ENCODE measurements around the gene ZC3H14.
A peak's percentile ranks its signal among the peaks of the same experiment; 100 is the strongest.
"Not testable (repeated sequence)": the region's sequence is repeated elsewhere in the genome, so short reads cannot be mapped to it uniquely, and the experiment has no call there.

The ZC3H14 gene

GRCh38 chr14:88562831-88563686, at the start of gene ZC3H14:
Gene ZC3H14 (plus strand): TSS chr14:88563037. CDS start chr14:88563134, 97 bp downstream.
- peak; percentile 93 for DNase-seq

GRCh38 chr14:88515499-88516221, 47.2 kb upstream of the ZC3H14 start:
- DNase-seq = no peak

- DNase-seq = no peak
Observed at GRCh38 chr14:88516861-88517357, 45.9 kb upstream of the ZC3H14 start.

DNA sequence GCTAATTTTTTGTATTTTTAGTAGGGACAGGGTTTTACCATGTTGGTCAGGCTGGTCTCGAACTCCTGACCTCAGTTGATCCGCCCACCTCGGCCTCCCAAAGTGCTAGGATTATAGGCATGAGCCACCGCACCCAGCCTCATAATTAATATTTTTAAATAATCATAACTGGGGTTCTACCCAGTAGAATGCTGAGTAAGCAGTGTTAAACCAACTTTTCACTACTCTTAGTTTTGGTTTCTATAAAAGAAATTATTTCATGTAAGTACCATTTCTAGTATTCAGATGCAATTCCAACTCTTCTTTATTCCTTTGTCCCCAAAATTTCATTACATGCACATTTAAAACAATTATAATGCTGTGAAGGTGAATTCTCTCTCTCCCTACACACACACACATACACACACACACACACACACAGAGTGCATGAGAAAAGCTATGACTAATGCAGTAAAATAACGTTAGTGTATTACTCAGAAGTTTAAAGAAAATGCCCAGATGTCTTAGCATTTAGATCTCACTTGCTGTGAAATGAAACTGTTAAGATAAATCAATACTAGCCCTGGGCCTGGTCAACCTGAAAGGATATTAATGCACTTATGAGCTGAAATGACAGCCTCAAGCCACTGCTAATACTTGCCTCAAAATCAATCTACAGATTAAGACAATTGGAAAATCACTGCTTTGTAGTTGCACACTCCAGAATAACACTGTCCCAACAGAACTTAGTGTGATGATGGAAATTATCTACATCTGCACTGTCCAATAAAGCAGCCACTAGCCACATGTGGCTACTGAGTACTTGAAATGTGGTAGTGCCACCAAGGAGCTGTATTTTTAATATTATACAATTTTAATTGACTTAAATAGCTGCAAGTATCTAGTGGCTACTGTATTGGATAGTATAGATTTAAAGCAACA, 44.0 kb upstream of the ZC3H14 start:
- DNase-seq = no peak

GRCh38 chr14:88519907-88520306, 42.9 kb upstream of the ZC3H14 start:
- DNase-seq = no peak

- DNase-seq = no peak
Observed at GRCh38 chr14:88521818-88522217, 41.0 kb upstream of the ZC3H14 start.

- no peak for DNase-seq
Observed at GRCh38 chr14:88522393-88522792, 40.4 kb upstream of the ZC3H14 start.

GRCh38 chr14:88529889-88530288, 32.9 kb upstream of the ZC3H14 start:
- DNase-seq = not testable (repeated sequence)

DNA sequence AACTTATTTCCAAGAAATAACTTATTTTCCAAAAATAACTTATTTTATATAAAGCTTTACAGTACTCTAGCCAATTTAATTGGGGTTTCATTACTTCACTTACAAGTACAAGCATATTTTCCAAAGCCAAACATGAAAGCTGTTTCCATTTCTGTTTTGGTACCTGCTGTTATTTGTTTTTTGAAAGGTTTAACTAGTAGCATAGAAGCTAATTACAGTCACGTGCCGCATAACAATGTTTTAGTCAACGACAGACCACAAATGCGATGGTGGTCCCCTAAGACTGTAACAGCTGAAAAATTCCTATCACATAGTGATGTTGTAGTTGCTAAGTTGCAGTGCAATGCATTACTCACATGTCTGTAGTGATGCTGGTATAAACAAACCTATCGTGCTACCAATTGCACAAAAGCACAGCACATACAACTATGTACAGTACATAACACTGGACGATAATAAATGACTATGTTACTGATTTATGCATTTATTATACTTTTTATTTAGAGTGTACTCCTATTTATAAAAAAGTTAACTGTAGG, 29.7 kb upstream of the ZC3H14 start:
- DNase-seq = no peak

GRCh38 chr14:88535149-88535548, 27.7 kb upstream of the ZC3H14 start:
- DNase-seq = no peak

DNA sequence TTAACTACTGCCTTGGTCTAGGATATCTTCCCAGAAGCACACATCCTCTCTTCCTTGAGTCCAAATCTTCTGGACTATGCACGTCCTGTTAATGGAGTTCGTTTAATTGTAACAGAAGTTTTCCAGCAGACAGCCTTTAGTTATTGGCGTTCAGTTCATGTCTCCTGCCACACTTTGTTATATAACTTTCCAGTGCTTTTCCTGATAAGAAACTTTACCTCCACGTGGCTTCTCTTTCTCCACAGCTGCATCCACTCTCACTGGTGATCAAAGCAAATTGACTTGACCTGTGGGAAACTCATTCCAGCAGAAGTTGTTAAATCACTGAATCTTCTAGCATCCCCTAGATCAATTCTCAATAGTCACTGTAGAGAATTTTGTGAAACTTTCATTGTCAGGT, 27.0 kb upstream of the ZC3H14 start:
- no peak for DNase-seq

- DNase-seq = no peak
Observed at GRCh38 chr14:88541324-88541723, 21.5 kb upstream of the ZC3H14 start.

DNA sequence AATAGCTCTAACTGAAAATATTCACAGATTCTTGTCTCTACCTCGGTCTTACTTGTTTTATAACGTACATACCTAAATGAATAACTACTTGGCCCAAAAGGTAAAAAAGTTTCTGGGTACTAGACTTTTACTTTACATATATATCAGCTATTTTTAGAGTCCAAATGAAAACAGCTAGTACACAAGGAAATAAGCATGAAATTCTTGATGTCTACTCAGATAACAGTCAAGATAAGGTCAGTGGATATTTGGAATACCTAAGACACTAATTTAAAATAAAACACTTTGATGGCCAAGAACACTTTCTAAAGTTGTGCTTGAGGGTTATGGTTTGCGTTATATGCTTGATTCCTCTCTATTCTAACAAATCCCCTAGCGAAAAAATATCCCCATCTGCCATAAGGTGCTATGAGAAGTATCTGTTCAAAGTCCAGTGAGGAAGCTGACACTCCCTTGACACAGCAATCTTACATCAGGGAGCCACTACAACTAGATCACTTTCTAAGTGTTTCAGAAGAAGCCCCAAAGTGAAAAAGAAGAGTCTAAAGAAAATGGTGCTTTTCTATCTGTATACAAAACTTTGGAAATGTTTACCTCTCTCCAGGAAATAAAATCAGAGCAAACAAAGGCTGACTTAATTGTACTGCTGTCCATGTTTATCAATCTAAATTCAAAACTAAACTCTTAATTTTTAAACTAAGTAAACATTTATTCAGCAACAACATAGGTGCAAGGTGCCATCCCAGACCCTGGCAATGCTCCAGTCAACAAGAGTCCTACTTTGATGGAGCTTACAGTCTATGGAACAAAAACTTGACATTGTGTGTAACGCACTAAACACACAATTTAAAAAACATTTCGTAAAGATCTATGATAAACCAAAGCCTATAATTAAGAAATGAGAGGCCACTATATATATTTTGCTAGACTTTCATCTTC, 19.7 kb upstream of the ZC3H14 start:
- no peak for DNase-seq

- no peak for DNase-seq
Observed at GRCh38 chr14:88545256-88545655, 17.6 kb upstream of the ZC3H14 start.

- no peak for DNase-seq
Observed at GRCh38 chr14:88546621-88547385, 16.0 kb upstream of the ZC3H14 start.

- no peak for DNase-seq
Observed at GRCh38 chr14:88547386-88547780, 15.5 kb upstream of the ZC3H14 start.

DNA sequence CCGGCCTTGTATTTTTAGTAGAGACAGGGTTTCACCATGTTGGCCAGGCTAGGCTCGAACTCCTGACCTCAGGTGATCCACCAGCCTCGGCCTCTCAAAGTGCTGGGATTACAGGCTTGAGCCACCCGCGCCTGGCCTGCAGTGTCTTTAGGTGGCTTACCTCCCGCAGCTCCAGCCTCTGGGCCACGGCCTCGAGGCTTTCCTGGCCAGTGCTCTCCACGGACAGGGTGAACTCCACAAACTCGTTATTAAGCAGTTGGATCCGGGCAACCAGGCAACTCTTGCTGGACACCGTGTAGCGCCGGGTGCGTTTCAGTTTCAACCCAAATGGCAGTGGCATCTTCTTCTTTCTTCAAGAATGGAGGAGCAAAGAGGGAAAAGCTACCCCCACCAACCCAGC, 12.8 kb upstream of the ZC3H14 start:
- DNase-seq = no peak

DNA sequence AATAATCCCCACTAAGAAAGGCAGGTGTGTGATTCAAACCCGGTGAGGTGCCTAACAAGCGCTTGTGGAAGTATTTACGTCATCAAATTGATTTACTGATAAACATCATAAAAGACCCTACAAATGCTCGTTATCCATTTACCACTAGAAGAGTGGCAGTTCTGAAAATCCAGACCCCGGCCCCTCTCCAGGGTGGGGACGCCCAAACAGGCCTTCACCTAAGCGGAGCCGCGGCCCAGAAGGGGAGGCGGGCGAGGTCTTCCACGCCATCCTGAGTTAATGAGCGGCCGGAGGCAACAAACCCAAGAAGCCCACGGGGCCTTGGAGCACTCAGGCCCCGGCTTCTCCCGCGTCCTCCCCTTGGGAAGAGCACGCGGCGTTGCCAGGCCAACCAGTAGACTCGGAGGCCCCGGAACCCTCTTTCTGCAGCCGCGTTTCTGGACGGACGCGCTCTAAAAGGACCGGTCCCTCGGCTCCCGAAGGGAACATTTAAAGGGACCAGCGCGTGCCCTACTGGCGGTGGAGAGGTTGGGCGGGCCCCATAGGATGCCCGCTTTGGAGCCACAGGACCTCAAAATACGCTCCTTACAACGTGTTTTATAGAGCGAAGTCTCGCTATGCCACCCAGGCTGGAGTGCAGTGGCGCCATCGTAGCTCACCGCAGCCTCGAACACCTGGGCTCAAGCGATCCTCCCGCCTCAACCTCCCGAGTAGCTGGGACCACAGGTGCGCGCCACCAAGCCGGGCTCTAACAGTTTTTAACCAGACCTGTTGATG, 11.6 kb upstream of the ZC3H14 start:
- DNase-seq = peak; percentile 87

GRCh38 chr14:88551980-88552431, 10.8 kb upstream of the ZC3H14 start:
- DNase-seq = peak; percentile 49

DNA sequence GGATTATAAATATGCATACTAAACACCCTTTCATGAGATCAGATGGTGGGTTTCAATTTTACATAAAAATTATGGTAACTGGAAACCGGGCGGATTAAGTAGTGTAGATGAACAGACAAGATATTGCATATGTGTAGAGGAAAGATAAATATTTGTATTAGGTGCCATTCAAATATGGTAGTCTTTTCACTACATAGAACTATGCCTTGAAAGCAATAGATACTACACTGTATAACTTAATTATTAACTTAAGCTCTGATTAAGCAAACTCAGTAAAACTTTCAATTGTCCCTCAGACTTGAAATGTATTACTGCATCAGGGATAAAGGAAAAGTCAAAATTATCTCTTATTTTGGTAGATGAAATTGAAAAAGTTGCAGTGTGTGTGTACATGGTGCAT, 10.0 kb upstream of the ZC3H14 start:
- DNase-seq = no peak
